ENCODE measurements around the gene HLA-DOB. TPM values are rescaled to one million over a fixed set of nuclear protein-coding genes. Genes with fewer than 3 reads are reported as not detected.
A peak's percentile ranks its signal among the peaks of the same experiment; 100 is the strongest.

The HLA-DOB gene
- total and polyA plus RNA-seq, 2 of the 13 experiments (the other 11 are each of a cell fraction or from before 2014, with no cell fraction given) = not detected

GRCh38 chr6:32838114-32838958 lies 21.5 kb upstream of the HLA-DOB start, which contains the start of gene TAP2 (continued):
- TF ChIP-seq ZNF230 (CRISPR knock-in tag; IDR thresholded peaks at IDR 0.05) (0 out of 2 replicates have a peak, but pooled peaks have one; percentile 73), TRIM22 (IDR thresholded peaks at IDR 0.05) (no peak), ATF3 (CRISPR knock-in tag; IDR thresholded peaks at IDR 0.05) (peak; percentile 53; the same call in 1 of the 2 replicates), NFYC (CRISPR knock-in tag; IDR thresholded peaks at IDR 0.05) (peak; percentile 16; the same call in 1 of the 2 replicates), STAG1 (CRISPR knock-in tag; IDR thresholded peaks at IDR 0.05) (peak; percentile 95), MYC (CRISPR knock-in tag; IDR thresholded peaks at IDR 0.05; ENCODE audit: borderline replicate concordance) (peak; percentile 68; the same call in 1 of the 2 replicates), ZNF607 (CRISPR knock-in tag; IDR thresholded peaks at IDR 0.05; ENCODE audit: borderline replicate concordance) (no peak), ZNF101 (CRISPR knock-in tag; IDR thresholded peaks at IDR 0.05; ENCODE audit: borderline replicate concordance, low read depth) (no peak; the same call in 1 of the 2 replicates), ZNF335 (CRISPR knock-in tag; IDR thresholded peaks at IDR 0.05) (no peak), HNF4G (IDR thresholded peaks at IDR 0.05; ENCODE audit: borderline replicate concordance, low read depth, low read length) (no peak), HNF4G (CRISPR knock-in tag; IDR thresholded peaks at IDR 0.05; ENCODE audit: borderline replicate concordance, low read depth) (0 out of 2 replicates have a peak, but pooled peaks have one; percentile 15), CHD4 (IDR thresholded peaks at IDR 0.05; ENCODE audit: borderline replicate concordance, low read length) (no peak), DDIT3 (CRISPR knock-in tag; IDR thresholded peaks at IDR 0.05) (0 out of 2 replicates have a peak, but pooled peaks have one; percentile 56), XBP1 (CRISPR knock-in tag; IDR thresholded peaks at IDR 0.05) (peak; percentile 41; the same call in 1 of the 2 replicates), ZNF713 (CRISPR knock-in tag; IDR thresholded peaks at IDR 0.05) (no peak; the same call in 1 of the 2 replicates), ZFP36 (IDR thresholded peaks at IDR 0.05; ENCODE audit: borderline replicate concordance, low read depth, low read length, partially characterized antibody) (peak; percentile 10), ZSCAN29 (CRISPR knock-in tag; conservative IDR thresholded peaks at IDR 0.05) (peak; percentile 78; the same call in 1 of the 2 replicates), DNMT3B (CRISPR knock-in tag; conservative IDR thresholded peaks at IDR 0.05) (no peak), ZNF564 (CRISPR knock-in tag; IDR thresholded peaks at IDR 0.05) (0 out of 2 replicates have a peak, but pooled peaks have one; percentile 48), ZNF256 (CRISPR knock-in tag; conservative IDR thresholded peaks at IDR 0.05) (no peak), MIER3 (CRISPR knock-in tag; IDR thresholded peaks at IDR 0.05; ENCODE audit: borderline replicate concordance) (peak; percentile 78; the same call in 1 of the 2 replicates)
- TF ChIP-seq, protein P1, sequence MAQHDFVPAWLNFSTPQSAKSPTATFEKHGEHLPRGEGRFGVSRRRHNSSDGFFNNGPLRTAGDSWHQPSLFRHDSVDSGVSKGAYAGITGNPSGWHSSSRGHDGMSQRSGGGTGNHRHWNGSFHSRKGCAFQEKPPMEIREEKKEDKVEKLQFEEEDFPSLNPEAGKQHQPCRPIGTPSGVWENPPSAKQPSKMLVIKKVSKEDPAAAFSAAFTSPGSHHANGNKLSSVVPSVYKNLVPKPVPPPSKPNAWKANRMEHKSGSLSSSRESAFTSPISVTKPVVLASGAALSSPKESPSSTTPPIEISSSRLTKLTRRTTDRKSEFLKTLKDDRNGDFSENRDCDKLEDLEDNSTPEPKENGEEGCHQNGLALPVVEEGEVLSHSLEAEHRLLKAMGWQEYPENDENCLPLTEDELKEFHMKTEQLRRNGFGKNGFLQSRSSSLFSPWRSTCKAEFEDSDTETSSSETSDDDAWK (CRISPR knock-in tag; IDR thresholded peaks at IDR 0.05) = no peak
- TF ChIP-seq, protein P2, sequence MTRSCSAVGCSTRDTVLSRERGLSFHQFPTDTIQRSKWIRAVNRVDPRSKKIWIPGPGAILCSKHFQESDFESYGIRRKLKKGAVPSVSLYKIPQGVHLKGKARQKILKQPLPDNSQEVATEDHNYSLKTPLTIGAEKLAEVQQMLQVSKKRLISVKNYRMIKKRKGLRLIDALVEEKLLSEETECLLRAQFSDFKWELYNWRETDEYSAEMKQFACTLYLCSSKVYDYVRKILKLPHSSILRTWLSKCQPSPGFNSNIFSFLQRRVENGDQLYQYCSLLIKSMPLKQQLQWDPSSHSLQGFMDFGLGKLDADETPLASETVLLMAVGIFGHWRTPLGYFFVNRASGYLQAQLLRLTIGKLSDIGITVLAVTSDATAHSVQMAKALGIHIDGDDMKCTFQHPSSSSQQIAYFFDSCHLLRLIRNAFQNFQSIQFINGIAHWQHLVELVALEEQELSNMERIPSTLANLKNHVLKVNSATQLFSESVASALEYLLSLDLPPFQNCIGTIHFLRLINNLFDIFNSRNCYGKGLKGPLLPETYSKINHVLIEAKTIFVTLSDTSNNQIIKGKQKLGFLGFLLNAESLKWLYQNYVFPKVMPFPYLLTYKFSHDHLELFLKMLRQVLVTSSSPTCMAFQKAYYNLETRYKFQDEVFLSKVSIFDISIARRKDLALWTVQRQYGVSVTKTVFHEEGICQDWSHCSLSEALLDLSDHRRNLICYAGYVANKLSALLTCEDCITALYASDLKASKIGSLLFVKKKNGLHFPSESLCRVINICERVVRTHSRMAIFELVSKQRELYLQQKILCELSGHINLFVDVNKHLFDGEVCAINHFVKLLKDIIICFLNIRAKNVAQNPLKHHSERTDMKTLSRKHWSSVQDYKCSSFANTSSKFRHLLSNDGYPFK (CRISPR knock-in tag; IDR thresholded peaks at IDR 0.05; ENCODE audit: borderline replicate concordance) = peak; percentile 56; the same call in 1 of the 2 replicates

Data from HepG2 (cell line).